GM19238 (cell line): ENCODE results near the gene MFAP3.
A peak's percentile ranks its signal among the peaks of the same experiment; 100 is the strongest.
"Not testable (repeated sequence)": the region's sequence is repeated elsewhere in the genome, so short reads cannot be mapped to it uniquely, and the experiment has no call there.

Experiments used
- DNase-seq: peaks from one replicate; pipeline ENCODE4 v3.0.0; 2011; ENCODE audit warnings: low spot score; ENCODE audit not compliant: insufficient read length

Gene MFAP3

DNA sequence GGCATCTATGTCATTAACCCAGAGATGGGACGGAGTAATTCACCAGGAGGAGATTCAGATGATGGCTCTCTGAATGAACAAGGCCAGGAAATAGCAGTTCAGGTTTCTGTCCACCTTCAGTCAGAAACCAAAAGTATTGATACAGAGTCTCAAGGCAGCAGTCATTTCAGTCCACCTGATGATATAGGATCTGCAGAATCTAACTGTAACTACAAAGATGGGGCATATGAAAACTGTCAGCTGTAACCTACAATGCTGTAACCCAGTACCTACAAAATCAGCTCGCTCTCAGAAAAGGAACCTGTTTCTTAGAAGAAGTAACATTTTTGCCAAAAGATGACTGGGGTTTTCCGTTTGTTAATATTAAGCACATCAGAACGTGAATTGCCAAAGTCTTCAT lies 14.7 kb downstream of the MFAP3 start:
- DNase-seq = no peak

DNA sequence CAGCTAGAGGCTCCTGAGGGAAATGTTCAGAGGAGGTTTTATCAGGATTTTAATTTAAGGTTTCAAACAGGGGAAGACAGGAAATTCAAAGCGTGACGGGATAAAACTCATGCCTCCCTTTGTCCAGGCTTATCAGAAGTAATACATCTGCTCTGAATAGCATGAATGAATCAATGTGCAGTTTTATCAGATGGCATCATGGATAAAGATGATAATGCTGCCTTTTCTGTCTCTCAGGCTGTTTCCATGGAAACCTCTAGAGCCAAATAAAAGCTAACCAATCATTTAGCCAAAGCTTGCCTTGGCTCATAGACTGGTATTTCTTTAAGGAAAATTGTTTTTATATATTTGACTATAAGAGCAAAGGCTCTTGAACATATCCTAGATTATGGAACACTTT lies 16.4 kb downstream of the MFAP3 start:
- no peak for DNase-seq

DNA sequence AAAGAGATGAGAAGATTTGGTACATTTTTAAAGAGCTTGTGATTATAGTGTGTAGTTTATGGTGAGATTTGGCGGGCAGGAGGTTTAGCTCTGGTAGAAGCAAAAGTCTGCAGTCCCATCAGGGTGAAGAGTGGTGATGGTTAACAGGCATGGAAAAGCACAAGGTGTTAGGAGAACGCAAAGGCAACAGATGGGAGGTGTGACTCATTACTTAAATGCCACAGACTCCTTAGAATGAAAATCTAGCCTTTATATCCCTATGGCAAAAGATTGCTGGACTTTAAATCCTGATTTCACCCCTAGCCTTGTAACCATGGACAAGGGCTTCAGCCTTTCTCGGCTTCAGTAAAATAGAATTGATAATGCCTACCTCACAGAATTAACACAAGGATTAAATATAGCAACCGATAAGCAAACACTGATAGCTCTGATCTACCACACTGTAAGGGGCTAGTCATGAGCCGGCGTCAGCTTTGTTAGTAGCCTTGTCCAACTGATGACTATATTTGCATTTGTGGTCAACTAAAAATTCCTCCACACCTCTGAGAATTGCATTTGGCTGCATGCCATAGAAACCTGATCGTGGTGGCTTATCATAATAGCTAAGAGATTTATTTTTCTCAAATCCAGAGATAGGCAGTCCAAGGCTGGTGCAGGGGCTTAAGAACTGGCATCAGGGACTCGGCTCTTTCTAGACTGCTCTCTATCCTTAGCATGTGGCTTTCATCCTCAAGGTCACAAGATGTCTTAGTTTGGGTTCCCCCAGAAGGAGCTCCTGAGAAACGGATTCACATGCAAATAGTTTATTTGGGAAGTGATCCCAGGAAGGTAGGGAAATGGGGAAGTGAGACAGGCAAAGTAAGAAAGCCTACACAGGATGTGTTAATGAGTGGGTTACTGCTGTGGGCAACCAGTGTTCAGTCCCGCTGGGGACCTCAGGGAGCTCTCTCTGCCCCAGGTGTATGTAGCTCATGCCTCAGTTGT lies 19.6 kb downstream of the MFAP3 start:
- DNase-seq = no peak

DNA sequence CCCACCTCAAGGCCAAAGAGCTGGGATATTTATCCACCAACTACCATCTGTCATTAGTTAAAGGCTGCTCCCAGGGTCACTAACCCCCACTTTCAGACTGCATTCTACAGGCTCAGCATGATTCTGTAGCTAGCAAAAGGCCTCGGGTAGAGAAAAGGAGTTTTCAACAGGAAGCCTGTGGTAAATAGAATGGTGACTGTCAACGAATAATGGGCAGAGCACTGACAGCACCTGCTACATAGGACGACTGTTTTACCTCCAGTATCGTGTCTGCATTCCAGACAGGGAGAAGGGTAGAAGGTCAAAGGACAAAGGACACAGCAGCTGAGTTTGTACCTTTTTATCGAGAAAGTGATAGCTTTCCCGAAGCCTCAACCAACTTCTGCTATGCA lies 20.3 kb downstream of the MFAP3 start:
- no peak for DNase-seq

DNA sequence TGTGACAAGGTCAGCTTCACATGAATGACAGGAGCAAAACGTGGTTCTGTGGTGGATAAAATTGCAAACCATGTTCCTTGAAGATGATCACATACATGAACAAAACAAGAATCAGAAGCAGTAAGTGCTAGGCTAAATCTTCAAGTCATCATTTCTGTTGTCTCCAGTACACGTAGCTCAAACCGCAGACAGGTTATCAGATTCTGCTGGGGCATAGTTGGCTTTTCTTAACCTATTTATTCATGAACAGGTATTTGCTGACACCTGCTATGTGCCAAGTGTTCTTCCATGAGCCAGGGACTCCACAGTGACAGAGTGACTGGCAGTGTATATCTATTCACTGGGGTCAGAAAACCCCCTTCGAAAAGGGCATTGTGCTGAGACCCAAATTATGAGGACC lies 20.8 kb downstream of the MFAP3 start:
- DNase-seq = no peak

DNA sequence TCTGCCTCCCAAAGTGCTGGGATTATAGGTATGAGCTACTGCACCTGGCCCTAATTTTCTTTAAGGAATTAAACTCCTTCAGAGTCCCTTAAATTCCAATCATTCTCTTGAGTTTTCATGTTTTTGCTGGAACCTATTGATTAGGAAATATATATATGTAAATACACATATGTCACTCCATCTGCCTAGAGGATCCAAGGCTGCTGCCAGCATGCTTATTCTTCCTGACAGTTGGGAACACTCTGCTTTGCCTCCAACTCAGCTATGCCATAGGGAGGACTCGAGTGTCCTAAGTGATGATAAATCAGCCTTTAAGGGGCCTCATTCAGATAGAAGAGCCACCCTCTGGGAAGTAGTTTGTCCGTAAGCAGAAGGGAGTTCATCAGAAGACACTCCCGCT lies 21.8 kb downstream of the MFAP3 start:
- DNase-seq = no peak

DNA sequence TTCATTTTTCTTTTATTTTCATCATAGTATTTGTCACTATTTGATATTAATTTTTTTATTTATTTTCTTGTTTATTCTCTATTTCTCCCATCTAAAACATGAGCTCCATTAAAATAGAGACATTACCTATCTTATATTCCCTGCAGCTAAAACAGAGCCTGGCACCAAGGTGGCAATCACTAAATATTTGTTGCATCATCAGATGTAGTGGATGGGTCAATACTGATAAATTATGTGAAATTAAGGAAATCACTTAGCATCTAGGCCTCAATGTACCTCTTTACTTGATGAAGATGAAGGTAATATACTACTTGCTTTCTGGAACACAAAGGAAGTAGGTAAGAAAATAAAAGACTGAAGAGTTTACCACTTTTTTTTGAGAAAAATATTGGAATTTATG lies 24.6 kb downstream of the MFAP3 start:
- DNase-seq = no peak

DNA sequence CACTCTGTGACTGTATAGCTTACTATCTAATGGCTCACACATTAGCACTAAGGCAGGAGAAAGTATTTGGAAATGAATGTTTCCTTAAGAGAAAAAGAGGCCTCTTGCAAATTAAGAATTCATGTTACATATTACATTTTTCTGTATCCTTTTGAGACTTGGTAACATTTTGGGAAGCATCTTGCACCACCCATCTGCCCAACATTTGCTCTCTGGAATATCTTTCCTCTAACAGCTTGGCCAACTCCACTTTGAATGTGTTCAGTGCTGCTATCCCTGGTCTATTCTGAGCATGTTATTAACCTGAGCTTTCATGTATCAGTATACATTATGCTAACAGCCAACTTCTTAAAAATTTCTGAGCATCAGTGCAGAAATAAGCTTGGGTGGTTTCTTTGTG lies 27.2 kb downstream of the MFAP3 start:
- DNase-seq = no peak

DNA sequence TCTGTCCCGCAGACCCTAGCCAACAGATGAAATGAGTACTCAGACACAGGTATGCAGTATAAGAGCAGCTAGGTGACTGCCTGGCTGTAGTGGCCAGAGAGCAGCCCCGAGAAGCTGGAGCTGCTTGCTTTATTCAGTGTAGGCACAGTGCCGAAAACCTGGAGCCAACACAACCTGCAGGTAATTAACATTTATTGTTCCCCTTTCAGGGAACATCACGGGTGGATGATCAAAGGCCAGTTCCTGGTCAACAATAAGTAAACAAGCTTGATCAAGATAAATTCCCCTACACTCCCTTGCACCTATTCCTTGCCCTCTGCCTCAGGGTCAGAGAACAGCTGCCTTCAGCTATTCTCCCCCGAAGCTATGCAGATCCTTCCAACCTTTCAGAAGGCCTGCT lies 31.1 kb downstream of the MFAP3 start:
- not testable (repeated sequence) for DNase-seq

DNA sequence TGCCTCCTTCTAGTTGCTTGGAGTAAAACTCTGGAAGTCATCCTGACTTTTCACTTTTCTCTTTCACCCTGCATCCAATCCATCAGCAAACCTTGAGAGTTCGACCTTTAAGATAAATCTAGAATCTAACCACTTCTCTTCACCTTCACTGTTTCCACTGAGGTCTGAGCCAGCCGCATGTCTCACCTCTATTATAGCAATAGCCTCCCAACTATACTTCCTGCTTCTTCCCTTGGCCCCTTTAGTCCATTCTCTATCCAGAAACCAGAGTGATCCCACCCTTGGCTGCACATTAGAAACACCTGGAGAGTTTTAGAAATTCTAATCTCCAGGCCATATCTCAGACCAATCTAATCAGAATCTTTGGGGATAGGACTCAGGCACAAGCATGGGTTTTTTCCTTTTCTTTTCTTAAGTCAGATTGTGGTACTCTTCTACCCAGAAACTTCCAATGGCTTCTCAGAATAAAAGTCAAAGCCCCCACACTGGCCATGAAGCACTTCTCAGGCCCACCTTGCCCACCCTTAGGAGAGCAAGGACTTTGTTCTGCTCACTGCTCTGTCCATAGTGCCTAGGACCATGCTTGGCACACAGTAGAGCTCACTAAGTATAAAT lies 33.1 kb downstream of the MFAP3 start:
- no peak for DNase-seq

DNA sequence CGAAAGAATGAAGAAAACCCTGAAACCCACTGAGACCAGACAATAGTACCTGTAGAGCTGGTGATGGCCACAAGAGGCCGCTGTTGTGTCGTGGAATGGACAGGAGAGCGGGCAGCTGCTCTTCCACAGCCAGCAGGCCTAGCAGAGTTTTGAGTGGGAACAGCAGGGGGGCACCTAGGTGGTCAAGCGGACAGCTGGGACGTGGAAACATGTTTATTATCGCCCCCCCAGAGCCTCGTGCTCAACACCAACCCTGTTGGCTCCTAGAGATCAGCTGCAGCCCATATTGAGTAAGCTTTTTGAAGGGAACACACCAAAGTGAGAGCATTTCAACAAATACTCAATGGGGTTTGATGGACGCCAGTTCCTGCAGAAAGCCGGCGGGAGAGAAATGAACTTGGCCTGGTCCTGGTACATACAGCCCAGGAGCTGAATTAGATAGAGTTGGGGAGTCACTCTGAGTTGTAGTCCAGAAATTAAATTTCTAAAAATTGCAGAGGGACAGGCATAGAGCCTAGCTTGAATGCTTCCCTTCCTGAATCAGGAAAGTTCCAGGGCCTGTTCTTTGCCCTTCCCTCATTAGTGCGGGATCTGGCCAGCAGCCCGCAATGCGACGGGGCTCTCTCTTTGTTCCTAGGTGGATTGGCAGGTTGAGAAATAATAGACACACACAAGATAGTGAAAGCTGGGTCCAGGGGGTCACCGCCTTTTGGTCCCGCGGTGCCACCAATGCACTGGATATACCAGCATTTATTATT lies 33.8 kb downstream of the MFAP3 start:
- peak; percentile 63 for DNase-seq

DNA sequence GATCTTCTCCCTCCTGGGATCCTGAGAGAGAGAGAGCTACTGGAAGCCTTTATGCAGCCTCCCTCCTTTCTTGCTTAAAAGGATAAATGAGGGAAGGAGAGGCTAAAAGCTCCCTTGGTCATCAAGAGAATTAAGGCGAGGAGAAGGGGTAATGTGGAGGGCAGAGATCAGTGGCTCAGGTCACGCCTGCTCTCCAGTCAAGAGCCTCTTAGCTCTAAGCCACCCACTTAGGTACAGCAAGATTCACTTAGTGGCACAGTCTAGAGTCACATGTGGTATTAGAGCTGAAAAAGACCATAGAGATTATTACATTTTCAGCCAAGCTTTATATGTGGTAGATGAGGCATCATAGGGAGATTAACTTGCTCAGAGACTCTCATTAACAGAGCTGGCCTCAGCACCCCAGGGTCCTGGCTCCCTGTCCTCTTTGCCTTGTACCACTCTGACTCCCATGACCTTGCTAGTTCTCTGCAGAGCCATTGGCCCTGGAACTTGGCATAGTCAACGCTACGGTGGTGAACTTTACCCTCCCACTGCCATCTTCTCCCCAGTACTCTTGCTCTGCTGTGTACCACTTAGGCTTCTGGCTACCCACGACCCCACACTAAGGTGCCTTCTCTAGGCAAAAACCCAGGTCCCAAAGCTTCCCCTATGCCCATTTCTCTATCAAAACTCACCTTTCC lies 37.6 kb downstream of the MFAP3 start:
- no peak for DNase-seq

DNA sequence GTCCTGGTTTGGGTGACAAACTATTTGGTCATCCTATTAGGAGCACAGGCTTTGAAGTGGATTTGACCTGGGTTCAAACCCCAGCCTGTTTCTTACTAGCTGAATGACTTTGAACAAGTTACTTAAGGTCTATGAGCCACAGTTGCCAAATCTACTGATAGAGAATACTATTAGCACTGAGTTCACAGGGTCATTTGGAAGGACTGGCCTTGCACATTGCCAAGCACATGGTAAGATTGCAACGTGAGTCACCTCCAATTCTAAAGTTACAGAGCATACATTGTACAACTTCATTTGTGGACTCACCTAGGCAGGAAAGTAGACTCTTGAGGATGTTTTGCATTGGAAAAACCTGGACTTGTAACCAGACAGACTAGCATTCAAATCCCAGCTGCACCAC lies 38.9 kb downstream of the MFAP3 start:
- no peak for DNase-seq

DNA sequence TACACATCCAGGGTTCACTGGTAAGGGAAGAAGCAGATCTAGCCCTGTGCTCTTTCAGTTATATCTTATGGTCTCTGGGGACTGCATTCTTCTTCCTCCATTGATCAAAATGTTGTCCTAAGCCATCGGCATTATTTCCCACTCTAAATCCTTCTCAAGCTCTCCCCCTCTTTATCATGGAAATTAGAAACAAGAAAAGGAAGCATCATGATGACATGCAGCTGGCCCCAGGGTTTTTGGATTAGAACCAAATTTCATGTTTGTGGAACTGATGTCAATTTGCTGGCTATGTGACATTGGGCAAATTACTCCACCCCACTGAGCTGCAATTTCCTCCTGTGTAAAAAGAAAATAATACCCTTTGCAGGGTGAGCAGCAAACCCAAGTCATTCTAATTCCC lies 39.5 kb downstream of the MFAP3 start:
- no peak for DNase-seq

DNA sequence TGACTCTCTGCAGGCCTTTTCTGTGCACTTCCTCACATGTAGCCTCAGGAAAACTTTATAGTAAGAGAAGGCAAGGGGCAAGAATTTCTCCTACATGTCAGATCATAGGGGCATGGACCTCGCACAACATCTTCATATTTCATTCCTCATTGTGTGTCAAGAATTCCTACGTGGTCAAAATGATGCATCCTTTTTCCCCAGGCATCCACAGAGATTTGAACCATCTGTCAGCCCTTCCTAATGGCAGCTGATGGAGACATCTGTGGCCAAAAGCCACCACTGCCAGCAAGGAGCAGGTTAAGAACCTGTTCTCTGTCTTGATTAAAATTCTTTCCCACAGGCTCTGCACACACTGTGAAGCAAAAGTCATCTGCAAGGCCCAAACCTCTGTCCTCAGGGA lies 42.5 kb downstream of the MFAP3 start:
- DNase-seq = no peak

DNA sequence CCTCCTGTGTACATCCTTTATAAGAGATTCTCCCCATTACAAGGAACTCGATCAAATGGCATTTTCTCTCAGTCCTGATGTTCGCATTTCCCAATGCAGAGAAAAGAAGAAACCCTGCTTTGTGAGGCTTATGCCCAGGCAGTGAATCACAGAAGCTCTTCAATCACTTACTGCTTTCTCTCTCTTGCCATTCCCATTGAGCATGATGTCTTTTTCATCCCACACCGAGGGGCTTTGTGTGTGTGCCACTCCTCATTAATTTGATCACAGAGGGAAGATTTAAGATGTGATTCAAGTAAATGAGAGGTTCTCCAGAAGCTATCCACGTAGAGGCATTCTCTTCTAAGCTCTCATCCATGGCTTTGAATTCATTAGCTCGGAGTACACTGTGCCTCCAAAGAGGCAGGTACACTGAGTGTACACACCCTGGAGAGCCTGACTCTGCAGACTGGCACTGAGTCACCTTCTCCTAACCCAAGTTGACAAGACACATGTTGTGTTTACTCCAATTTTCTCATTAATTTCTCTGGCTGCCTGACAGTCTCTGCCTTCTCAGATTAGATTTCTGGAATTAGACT lies 45.4 kb downstream of the MFAP3 start:
- no peak for DNase-seq

DNA sequence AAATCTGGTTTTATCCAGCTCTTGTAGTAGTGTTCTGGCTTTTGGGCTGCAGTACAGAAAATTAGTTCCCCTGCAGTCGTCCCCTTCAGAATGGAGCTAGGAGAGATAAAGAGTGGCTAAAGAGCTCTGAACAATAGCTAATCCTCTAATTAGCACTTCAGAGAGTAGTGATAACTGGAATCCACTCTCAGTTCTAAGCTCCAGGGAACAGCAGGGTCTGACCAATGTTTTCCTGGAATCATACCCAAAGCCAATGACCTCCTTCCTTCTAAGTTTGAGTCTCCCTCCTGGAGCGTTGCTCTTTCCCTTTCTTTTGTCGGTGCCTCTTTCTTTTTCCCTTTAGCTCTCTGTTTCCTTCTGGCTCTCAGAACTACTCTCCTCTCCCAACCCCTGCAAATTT lies 47.4 kb downstream of the MFAP3 start:
- DNase-seq = no peak

DNA sequence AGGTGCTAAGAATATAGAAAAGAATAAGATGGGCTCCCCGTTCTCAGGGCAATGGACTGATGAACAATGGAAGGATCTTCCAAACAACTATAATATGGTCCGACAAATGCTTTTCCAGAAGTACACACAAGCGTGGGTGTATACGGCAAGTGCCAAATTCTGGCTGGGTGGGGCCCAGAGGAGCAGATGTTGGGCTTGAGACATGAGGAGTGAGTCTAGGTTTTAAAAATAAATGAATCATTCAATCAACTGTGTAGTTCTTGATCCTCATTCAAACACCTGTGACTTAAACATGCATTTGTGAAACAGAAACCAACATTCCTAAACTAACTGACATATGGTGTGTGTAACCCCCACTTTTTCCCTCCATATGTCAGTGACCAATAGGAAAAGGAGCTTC lies 47.9 kb downstream of the MFAP3 start:
- DNase-seq = no peak

DNA sequence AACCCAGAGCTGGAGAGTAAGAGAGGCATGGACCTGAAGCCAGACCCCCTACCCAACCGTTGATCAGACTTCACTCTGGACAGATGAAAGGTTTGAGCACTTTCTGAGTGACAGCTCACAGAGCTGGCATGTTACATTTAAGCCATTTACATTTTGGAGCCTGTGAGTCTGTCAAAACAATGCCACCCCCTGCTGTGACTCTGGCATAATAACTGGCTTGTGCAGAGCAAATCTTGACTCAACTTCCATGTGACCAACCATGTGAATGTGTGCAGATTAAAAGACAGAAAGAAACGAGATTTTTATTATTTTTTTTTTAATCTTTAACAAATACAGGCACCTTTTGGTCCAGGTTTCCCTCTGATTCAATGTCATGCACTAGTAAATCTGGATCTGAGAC lies 48.5 kb downstream of the MFAP3 start:
- no peak for DNase-seq

DNA sequence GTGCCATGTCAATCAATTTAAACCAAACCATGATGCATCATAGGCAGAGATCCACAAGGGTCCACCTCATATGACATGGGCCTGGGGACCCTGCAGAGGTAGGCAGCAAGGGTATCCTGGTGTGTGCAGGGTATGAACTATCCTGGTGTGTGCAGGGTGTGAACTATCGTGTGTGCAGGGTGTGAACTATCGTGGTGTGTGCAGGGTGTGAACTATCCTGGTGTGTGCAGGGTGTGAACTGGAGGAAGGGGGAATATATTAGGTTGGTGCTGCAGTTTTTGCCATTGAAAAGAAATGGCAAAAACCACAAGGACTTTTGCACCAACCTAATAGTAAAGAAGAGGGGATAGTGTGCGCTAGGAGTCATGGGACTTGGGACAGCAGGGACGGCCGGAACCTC lies 50.0 kb downstream of the MFAP3 start:
- DNase-seq = no peak

DNA sequence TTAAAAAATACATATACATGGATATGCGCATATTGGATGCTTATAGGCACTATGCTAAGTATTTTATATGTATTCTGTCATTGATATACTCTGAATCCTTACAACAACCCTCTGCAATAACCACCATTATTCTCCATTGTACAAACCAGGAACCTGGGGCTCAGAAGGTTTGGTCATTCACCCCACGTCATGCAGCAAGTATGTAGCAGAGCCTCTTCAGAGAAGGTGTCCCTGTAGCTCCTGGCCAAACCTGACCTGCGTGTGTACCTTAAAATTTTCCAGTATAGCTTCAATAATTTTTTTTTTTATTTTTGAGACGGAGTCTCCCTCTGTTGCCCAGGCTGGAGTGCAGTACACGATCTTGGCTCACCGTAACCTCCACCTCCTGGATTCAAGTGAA lies 51.9 kb downstream of the MFAP3 start:
- no peak for DNase-seq
